Measurements from ENCODE around the gene ARHGAP27. TPM values are rescaled to one million over a fixed set of nuclear protein-coding genes. Genes with fewer than 3 reads are reported as not detected.

The ARHGAP27 gene
- total and polyA plus RNA-seq, 2 of the 13 experiments (the other 11 are each of a cell fraction or from before 2014, with no cell fraction given) = 15.5 to 18.9 TPM

- TF ChIP-seq HDAC2 (CRISPR knock-in tag; IDR thresholded peaks at IDR 0.05) = peak; percentile 39; the same call in 1 of the 2 replicates
- peak; percentile 99 for TF ChIP-seq TEAD3 (CRISPR knock-in tag; optimal IDR thresholded peaks at IDR 0.05; ENCODE audit: borderline replicate concordance)
- no peak for TF ChIP-seq FOXA1 (IDR thresholded peaks at IDR 0.05)
- peak; percentile 33; the same call in 1 of the 2 replicates for TF ChIP-seq FOXA1 (CRISPR knock-in tag; IDR thresholded peaks at IDR 0.05)
- peak; percentile 93 for TF ChIP-seq ATF7-NPFF (CRISPR knock-in tag; IDR thresholded peaks at IDR 0.05; ENCODE audit: low read depth)
- TF ChIP-seq CSRNP1 (CRISPR knock-in tag; IDR thresholded peaks at IDR 0.05) = peak; percentile 19; the same call in 1 of the 2 replicates
- TF ChIP-seq ZNF484 (CRISPR knock-in tag; IDR thresholded peaks at IDR 0.05; ENCODE audit: borderline replicate concordance, low read depth) = no peak
- no peak; the same call in 1 of the 2 replicates for TF ChIP-seq ZMAT3 (CRISPR knock-in tag; conservative IDR thresholded peaks at IDR 0.05)
- peak in 1 of 2 experiments; percentile 18; a peak in 2 of 4 replicates for TF ChIP-seq EP300 (IDR thresholded peaks at IDR 0.05; ENCODE audit: low read depth in 2 of 2, low read length in 2 of 2)
- TF ChIP-seq EP300 (CRISPR knock-in tag; IDR thresholded peaks at IDR 0.05; ENCODE audit: borderline replicate concordance) = peak; percentile 42
- TF ChIP-seq, protein P1, sequence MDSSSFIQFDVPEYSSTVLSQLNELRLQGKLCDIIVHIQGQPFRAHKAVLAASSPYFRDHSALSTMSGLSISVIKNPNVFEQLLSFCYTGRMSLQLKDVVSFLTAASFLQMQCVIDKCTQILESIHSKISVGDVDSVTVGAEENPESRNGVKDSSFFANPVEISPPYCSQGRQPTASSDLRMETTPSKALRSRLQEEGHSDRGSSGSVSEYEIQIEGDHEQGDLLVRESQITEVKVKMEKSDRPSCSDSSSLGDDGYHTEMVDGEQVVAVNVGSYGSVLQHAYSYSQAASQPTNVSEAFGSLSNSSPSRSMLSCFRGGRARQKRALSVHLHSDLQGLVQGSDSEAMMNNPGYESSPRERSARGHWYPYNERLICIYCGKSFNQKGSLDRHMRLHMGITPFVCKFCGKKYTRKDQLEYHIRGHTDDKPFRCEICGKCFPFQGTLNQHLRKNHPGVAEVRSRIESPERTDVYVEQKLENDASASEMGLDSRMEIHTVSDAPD (CRISPR knock-in tag; IDR thresholded peaks at IDR 0.05) = 0 out of 2 replicates have a peak, but pooled peaks have one; percentile 22
- TF ChIP-seq POLR2AphosphoS5 (IDR thresholded peaks at IDR 0.05; ENCODE audit: low read depth, low read length) = no peak
- no peak for TF ChIP-seq ZNF530 (CRISPR knock-in tag; IDR thresholded peaks at IDR 0.05; ENCODE audit: low read depth)
- TF ChIP-seq MTA3 (CRISPR knock-in tag; IDR thresholded peaks at IDR 0.05) = no peak
- peak; percentile 77 for TF ChIP-seq MXD4 (CRISPR knock-in tag; IDR thresholded peaks at IDR 0.05)
- no peak for TF ChIP-seq TBL1XR1 (IDR thresholded peaks at IDR 0.05; ENCODE audit: borderline replicate concordance, low read length, partially characterized antibody)
- peak; percentile 69; the same call in 1 of the 3 replicates for TF ChIP-seq MXI1 (IDR thresholded peaks at IDR 0.05; ENCODE audit: borderline replicate concordance, low read depth, low read length)
- peak; percentile 72 for TF ChIP-seq KLF6 (CRISPR knock-in tag; IDR thresholded peaks at IDR 0.05)
- TF ChIP-seq ZBTB7A (CRISPR knock-in tag; IDR thresholded peaks at IDR 0.05) = peak; percentile 97
- TF ChIP-seq, protein P2, sequence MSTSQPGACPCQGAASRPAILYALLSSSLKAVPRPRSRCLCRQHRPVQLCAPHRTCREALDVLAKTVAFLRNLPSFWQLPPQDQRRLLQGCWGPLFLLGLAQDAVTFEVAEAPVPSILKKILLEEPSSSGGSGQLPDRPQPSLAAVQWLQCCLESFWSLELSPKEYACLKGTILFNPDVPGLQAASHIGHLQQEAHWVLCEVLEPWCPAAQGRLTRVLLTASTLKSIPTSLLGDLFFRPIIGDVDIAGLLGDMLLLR (CRISPR knock-in tag; IDR thresholded peaks at IDR 0.05) = 0 out of 2 replicates have a peak, but pooled peaks have one; percentile 55
- TF ChIP-seq SAFB2 (CRISPR knock-in tag; IDR thresholded peaks at IDR 0.05; ENCODE audit: borderline replicate concordance, low read depth) = peak; percentile 84
- TF ChIP-seq ZNF335 (CRISPR knock-in tag; IDR thresholded peaks at IDR 0.05) = peak; percentile 61; the same call in 1 of the 2 replicates
- TF ChIP-seq ZNF12 (CRISPR knock-in tag; IDR thresholded peaks at IDR 0.05) = no peak
- TF ChIP-seq ZNF563 (CRISPR knock-in tag; IDR thresholded peaks at IDR 0.05) = peak; percentile 68; the same call in 1 of the 2 replicates
- no peak for TF ChIP-seq ZNF674 (CRISPR knock-in tag; IDR thresholded peaks at IDR 0.05; ENCODE audit: low read depth)
Measured at GRCh38 chr17:45371414-45372324, 61.0 kb downstream of the ARHGAP27 start (continued).

All from HepG2 (cell line).